K562 (cell line): Measurements from ENCODE around the gene FAAP100. TPM values are rescaled to one million over a fixed set of nuclear protein-coding genes. Genes with fewer than 3 reads are reported as not detected.

Source experiments
- BCL6 ChIP-seq: fragments of 250-450 bp; sonication (Bioruptor Pico); IDR thresholded peaks from 2 replicates; pipeline ENCODE4 v1.4.0; 2020
- CBFA2T2 ChIP-seq: fragments of 450-650 bp; conservative IDR thresholded peaks from 2 replicates; pipeline ENCODE4 v1.6.1; 2017; ENCODE audit warnings: mild to moderate bottlenecking
- ESRRA ChIP-seq: fragments of 450-650 bp; IDR thresholded peaks from 2 replicates; pipeline ENCODE4 v1.6.1; 2014; ENCODE audit warnings: low read depth, mild to moderate bottlenecking, moderate library complexity, borderline replicate concordance
- FOS ChIP-seq: IDR thresholded peaks from 3 replicates; pipeline ENCODE4 v1.6.1; 2011; ENCODE audit not compliant: insufficient read length; ENCODE audit errors: extremely low read depth
- FUS ChIP-seq: fragments of 200-400 bp; formaldehyde crosslinking; optimal IDR thresholded peaks from 2 replicates; pipeline ENCODE3; 2017; ENCODE audit warnings: low read depth, low read length
- HNRNPLL ChIP-seq: fragments of 200-400 bp; formaldehyde crosslinking; IDR thresholded peaks from 2 replicates; pipeline ENCODE4 v1.6.1; 2017; ENCODE audit warnings: low read length, low read depth, mild to moderate bottlenecking; ENCODE audit not compliant: poor library complexity, severe bottlenecking
- IFI16 ChIP-seq: fragments of 250-450 bp; sonication (Bioruptor Pico); IDR thresholded peaks from 2 replicates; pipeline ENCODE4 v2.1.2; 2022; ENCODE audit warnings: mild to moderate bottlenecking, inconsistent platforms
- MECOM ChIP-seq: fragments of 250-450 bp; sonication (Bioruptor Pico); IDR thresholded peaks from 2 replicates; pipeline ENCODE4 v1.8.0; 2022; ENCODE audit warnings: inconsistent platforms
- MYC ChIP-seq, 2 experiments: fragments of 250-450 bp in 1 of 2; sonication (Bioruptor Pico) in 1 of 2; IDR thresholded peaks; 2 replicates each; pipeline versions ENCODE4 v1.5.1 to v1.6.1; 2012 to 2021; ENCODE audit warnings: low read depth in 2 of 2, borderline replicate concordance in 1 of 2, improper control_type of control experiment in 1 of 2, low read length in 1 of 2, mild to moderate bottlenecking in 1 of 2, moderate library complexity in 1 of 2
- NELFE ChIP-seq: IDR thresholded peaks from 2 replicates; pipeline ENCODE4 v1.6.1; 2011; ENCODE audit warnings: mild to moderate bottlenecking; ENCODE audit not compliant: insufficient read depth, insufficient read length
- SP1 ChIP-seq: sonication (generic); formaldehyde crosslinking; IDR thresholded peaks from 2 replicates; pipeline ENCODE4 v1.8.1; 2022; ENCODE audit warnings: mild to moderate bottlenecking, missing genetic modification reagents
- SRF ChIP-seq, 2 experiments: fragments of 250-450, 450-650 bp in 1 of 2; sonication (Bioruptor Pico) in 1 of 2; sonication (generic) in 1 of 2; formaldehyde crosslinking; IDR thresholded peaks; 2 replicates each; pipeline versions ENCODE4 v1.5.0 to v1.5.1; 2020 to 2022; ENCODE audit warnings: mild to moderate bottlenecking in 1 of 2, missing genetic modification reagents in 1 of 2
- TCF3 ChIP-seq: sonication (generic); formaldehyde crosslinking; IDR thresholded peaks from 2 replicates; pipeline ENCODE4 v1.4.0; 2020; ENCODE audit warnings: mild to moderate bottlenecking, missing genetic modification reagents
- TCF7L2 ChIP-seq: fragments of 150-350 bp; IDR thresholded peaks from 2 replicates; pipeline ENCODE4 v1.6.1; 2016; ENCODE audit warnings: low read depth, mild to moderate bottlenecking, low read length, moderate library complexity
- TEAD1 ChIP-seq, 2 experiments: fragments of 450-650 bp in 1 of 2; sonication (generic) in 1 of 2; formaldehyde crosslinking; IDR thresholded peaks; 2 replicates each; pipeline versions ENCODE4 v1.4.0 to v1.8.0; 2020 to 2022; ENCODE audit warnings: mild to moderate bottlenecking in 2 of 2, missing genetic modification reagents in 1 of 2
- ZNF232 ChIP-seq: sonication (generic); formaldehyde crosslinking; IDR thresholded peaks from 2 replicates; pipeline ENCODE4 v1.8.0; 2022; ENCODE audit warnings: mild to moderate bottlenecking, missing genetic modification reagents
- ZNF3 ChIP-seq: fragments of 250-450 bp; sonication (Bioruptor Pico); IDR thresholded peaks from 2 replicates; pipeline ENCODE4 v1.5.0; 2021; ENCODE audit warnings: mild to moderate bottlenecking, moderate library complexity
- ZNF354B ChIP-seq: fragments of 250-450 bp; sonication (Bioruptor Pico); IDR thresholded peaks from 2 replicates; pipeline ENCODE4 v1.4.0; 2020
- ZNF764 ChIP-seq: fragments of 250-450 bp; sonication (Bioruptor Pico); IDR thresholded peaks from 2 replicates; pipeline ENCODE4 v1.4.0; 2020; ENCODE audit warnings: low read depth, mild to moderate bottlenecking, moderate library complexity
- polyA plus RNA-seq, 8 experiments: library from polyadenylated mRNA; depleted of rRNA in 4 of 8; stranded (reverse) in 5 of 8; unstranded in 3 of 8; fragments of >200 nt; fragmentation: Nextera tagmentation in 2 of 8; fragmentation: Illumina TruSeq in 1 of 8; extraction: Ambion mirVana in 2 of 8; extraction: Trizol in 1 of 8; gene quantifications; 2 replicates each; pipeline versions ENCODE4 v1.2.1 to v1.2.3, GENCODE V29; 2011 to 2014; ENCODE audit warnings: inconsistent platforms in 1 of 8, missing spikeins in 1 of 8
- total RNA-seq, 7 experiments: library from RNA; depleted of rRNA in 6 of 7; stranded (reverse); fragments of >200 nt in 6 of 7; fragmentation: Illumina TruSeq in 2 of 7; extraction: Trizol in 2 of 7; gene quantifications; 2 replicates each; pipeline versions ENCODE4 v1.2.1 to v1.2.3, GENCODE V29; 2011 to 2021; ENCODE audit warnings: low replicate concordance in 1 of 7
- TF ChIP-seq, protein P1 (sequence below): fragments of 450-650 bp; IDR thresholded peaks from 2 replicates; pipeline ENCODE4 v1.6.1; 2016; ENCODE audit warnings: borderline replicate concordance
- TF ChIP-seq, protein P2 (sequence below): IDR thresholded peaks from 2 replicates; pipeline ENCODE4 v1.6.1; 2016; ENCODE audit warnings: missing genetic modification characterization, missing compliant biosample characterization
- TF ChIP-seq, protein P3 (sequence below): fragments of 250-450 bp; sonication (Bioruptor Pico); IDR thresholded peaks from 2 replicates; pipeline ENCODE4 v1.4.0; 2020; ENCODE audit warnings: mild to moderate bottlenecking, moderate library complexity

Gene FAAP100
- total and polyA plus RNA-seq, 9 of the 15 experiments (the other 6 are each of a cell fraction or from before 2014, with no cell fraction given), result 0.31 to 51.2 (median 12.6) TPM

DNA sequence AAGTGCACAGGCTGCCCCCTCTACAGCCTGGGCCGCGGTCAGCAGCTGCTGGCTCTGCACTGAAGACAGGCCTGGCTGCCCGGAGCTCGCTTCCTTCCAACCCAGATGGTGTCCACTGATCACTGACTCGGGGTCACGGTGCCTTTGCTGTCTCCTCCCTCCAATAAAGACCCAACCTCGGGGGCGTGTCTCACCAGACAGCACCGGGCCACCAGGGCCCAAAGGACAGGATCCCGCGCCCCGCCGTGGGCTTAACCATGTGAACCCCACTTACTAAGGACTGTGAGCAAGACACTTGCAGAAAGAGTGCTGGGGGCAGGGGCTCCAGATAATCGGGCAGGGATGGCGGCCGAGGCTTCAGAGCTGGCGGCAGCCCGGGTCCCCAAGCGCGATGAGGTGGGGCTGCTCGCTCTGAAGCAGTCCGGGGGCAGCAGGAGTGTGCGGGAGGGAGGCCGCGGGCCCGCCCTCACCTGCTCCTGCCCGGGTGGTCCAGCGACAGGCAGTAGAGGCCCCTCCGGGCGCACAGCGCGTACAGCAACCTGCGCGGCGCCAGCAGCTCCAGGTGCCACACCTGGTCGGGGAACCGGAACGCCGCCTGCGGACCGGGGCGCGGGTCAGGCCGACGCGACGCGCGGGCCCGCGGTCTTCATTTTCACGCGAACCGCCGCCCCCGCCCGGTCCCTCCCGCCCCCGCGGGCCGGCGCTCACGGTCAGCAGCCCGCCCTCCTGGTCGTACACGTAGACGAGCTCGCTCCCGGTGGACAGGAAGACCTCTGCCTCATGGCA lies 502 bp downstream of the FAAP100 start (continued):
- TF ChIP-seq, protein P1, sequence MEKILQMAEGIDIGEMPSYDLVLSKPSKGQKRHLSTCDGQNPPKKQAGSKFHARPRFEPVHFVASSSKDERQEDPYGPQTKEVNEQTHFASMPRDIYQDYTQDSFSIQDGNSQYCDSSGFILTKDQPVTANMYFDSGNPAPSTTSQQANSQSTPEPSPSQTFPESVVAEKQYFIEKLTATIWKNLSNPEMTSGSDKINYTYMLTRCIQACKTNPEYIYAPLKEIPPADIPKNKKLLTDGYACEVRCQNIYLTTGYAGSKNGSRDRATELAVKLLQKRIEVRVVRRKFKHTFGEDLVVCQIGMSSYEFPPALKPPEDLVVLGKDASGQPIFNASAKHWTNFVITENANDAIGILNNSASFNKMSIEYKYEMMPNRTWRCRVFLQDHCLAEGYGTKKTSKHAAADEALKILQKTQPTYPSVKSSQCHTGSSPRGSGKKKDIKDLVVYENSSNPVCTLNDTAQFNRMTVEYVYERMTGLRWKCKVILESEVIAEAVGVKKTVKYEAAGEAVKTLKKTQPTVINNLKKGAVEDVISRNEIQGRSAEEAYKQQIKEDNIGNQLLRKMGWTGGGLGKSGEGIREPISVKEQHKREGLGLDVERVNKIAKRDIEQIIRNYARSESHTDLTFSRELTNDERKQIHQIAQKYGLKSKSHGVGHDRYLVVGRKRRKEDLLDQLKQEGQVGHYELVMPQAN, result peak; percentile 65
- no peak for TF ChIP-seq ZNF354B (CRISPR knock-in tag)
- TF ChIP-seq ESRRA, result no peak
- peak; percentile 61 for TF ChIP-seq TCF3 (CRISPR knock-in tag)
- no peak for TF ChIP-seq SRF (CRISPR knock-in tag; IDR thresholded peaks at IDR 0.05)
- no peak for TF ChIP-seq FOS
- TF ChIP-seq TEAD1 (CRISPR knock-in tag; IDR thresholded peaks at IDR 0.05), result no peak; a peak in 1 of 4 replicates
- no peak for TF ChIP-seq ZNF764 (CRISPR knock-in tag)
- no peak for TF ChIP-seq BCL6
- TF ChIP-seq, protein P2, sequence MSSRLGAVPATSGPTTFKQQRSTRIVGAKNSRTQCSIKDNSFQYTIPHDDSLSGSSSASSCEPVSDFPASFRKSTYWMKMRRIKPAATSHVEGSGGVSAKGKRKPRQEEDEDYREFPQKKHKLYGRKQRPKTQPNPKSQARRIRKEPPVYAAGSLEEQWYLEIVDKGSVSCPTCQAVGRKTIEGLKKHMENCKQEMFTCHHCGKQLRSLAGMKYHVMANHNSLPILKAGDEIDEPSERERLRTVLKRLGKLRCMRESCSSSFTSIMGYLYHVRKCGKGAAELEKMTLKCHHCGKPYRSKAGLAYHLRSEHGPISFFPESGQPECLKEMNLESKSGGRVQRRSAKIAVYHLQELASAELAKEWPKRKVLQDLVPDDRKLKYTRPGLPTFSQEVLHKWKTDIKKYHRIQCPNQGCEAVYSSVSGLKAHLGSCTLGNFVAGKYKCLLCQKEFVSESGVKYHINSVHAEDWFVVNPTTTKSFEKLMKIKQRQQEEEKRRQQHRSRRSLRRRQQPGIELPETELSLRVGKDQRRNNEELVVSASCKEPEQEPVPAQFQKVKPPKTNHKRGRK (tag), result no peak
- TF ChIP-seq FUS, result no peak
- TF ChIP-seq IFI16, result no peak
- TF ChIP-seq ZNF3 (CRISPR knock-in tag), result no peak
- no peak for TF ChIP-seq HNRNPLL
- TF ChIP-seq CBFA2T2, result peak; percentile 33; the same call in 1 of the 2 replicates
- TF ChIP-seq, protein P3, sequence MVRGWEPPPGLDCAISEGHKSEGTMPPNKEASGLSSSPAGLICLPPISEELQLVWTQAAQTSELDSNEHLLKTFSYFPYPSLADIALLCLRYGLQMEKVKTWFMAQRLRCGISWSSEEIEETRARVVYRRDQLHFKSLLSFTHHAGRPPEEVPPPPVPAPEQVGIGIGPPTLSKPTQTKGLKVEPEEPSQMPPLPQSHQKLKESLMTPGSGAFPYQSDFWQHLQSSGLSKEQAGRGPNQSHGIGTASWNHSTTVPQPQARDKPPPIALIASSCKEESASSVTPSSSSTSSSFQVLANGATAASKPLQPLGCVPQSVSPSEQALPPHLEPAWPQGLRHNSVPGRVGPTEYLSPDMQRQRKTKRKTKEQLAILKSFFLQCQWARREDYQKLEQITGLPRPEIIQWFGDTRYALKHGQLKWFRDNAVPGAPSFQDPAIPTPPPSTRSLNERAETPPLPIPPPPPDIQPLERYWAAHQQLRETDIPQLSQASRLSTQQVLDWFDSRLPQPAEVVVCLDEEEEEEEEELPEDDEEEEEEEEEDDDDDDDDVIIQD (CRISPR knock-in tag), result no peak
- TF ChIP-seq MECOM, result no peak
- TF ChIP-seq MYC (IDR thresholded peaks at IDR 0.05; ENCODE audit: low read depth, low read length), result peak; percentile 15; the same call in 1 of the 2 replicates
- no peak for TF ChIP-seq MYC (CRISPR knock-in tag; IDR thresholded peaks at IDR 0.05; ENCODE audit: borderline replicate concordance, low read depth)
- TF ChIP-seq NELFE, result no peak
- TF ChIP-seq TCF7L2, result no peak
- no peak for TF ChIP-seq ZNF232
- TF ChIP-seq SP1 (CRISPR knock-in tag), result no peak
